K562 (cell line): ENCODE measurements around the gene APC. TPM values are rescaled to one million over a fixed set of nuclear protein-coding genes. Genes with fewer than 3 reads are reported as not detected.

Source experiments
- CBX3 ChIP-seq, 2 experiments: IDR thresholded peaks; 1 replicate in 1 of 2; 2 replicates in 1 of 2; pipeline ENCODE4 v1.6.1; 2012; ENCODE audit warnings: inconsistent platforms in 2 of 2, low read length in 2 of 2, borderline replicate concordance in 1 of 2, control low read depth in 1 of 2
- CHD2 ChIP-seq: IDR thresholded peaks from 2 replicates; pipeline ENCODE4 v1.6.1; 2011; ENCODE audit warnings: low read depth, low read length
- CLOCK ChIP-seq: fragments of 250-450 bp; sonication (Bioruptor Pico); IDR thresholded peaks from 2 replicates; pipeline ENCODE4 v1.4.0; 2020; ENCODE audit warnings: mild to moderate bottlenecking, moderate library complexity, borderline replicate concordance
- ELF1 ChIP-seq: fragments of 200-800 bp; sonication (Bioruptor generic); IDR thresholded peaks from 2 replicates; pipeline ENCODE4 v1.6.1; 2016; ENCODE audit warnings: missing genetic modification characterization, missing compliant biosample characterization
- ERF ChIP-seq: fragments of 450-650 bp; formaldehyde crosslinking; IDR thresholded peaks from 2 replicates; pipeline ENCODE4 v1.4.0; 2020; ENCODE audit warnings: mild to moderate bottlenecking, mixed read lengths
- GTF2F1 ChIP-seq: IDR thresholded peaks from 2 replicates; pipeline ENCODE4 v1.6.1; 2011; ENCODE audit warnings: low read depth, low read length, improper control_type of control experiment
- HBP1 ChIP-seq: fragments of 450-650 bp; formaldehyde crosslinking; IDR thresholded peaks from 2 replicates; pipeline ENCODE4 v1.4.0; 2022; ENCODE audit warnings: missing genetic modification characterization
- MBD2 ChIP-seq: sonication (generic); IDR thresholded peaks from 2 replicates; pipeline ENCODE4 v1.6.1; 2016; ENCODE audit warnings: low read depth, borderline replicate concordance
- MCM2 ChIP-seq: fragments of 450-650 bp; IDR thresholded peaks from 2 replicates; pipeline ENCODE4 v1.6.1; 2017; ENCODE audit warnings: low read depth, mild to moderate bottlenecking
- NCOR1 ChIP-seq: fragments of 450-650 bp; IDR thresholded peaks from 2 replicates; pipeline ENCODE4 v1.6.1; 2016; ENCODE audit warnings: mild to moderate bottlenecking, moderate library complexity
- NR2C1 ChIP-seq, 2 experiments: fragments of 450-650 bp; IDR thresholded peaks; 2 replicates each; pipeline ENCODE4 v1.6.1; 2017; ENCODE audit warnings: mild to moderate bottlenecking in 2 of 2, antibody characterized with exemption in 1 of 2, inconsistent platforms in 1 of 2, missing compliant biosample characterization in 1 of 2, missing genetic modification characterization in 1 of 2
- PHF20 ChIP-seq: fragments of 450-650 bp; IDR thresholded peaks from 2 replicates; pipeline ENCODE4 v1.6.1; 2018; ENCODE audit not compliant: partially characterized antibody
- PHF8 ChIP-seq: fragments of 200-600 bp; sonication (generic); IDR thresholded peaks from 2 replicates; pipeline ENCODE4 v1.6.1; 2012; ENCODE audit warnings: mixed run types, mild to moderate bottlenecking, inconsistent platforms, low read length, moderate library complexity, borderline replicate concordance
- RHOXF2B ChIP-seq: fragments of 250-450 bp; sonication (Bioruptor Pico); conservative IDR thresholded peaks from 2 replicates; pipeline ENCODE4 v1.5.1; 2021
- SRF ChIP-seq, 2 experiments: fragments of 250-450, 450-650 bp in 1 of 2; sonication (Bioruptor Pico) in 1 of 2; sonication (generic) in 1 of 2; formaldehyde crosslinking; IDR thresholded peaks; 2 replicates each; pipeline versions ENCODE4 v1.5.0 to v1.5.1; 2020 to 2022; ENCODE audit warnings: mild to moderate bottlenecking in 1 of 2, missing genetic modification reagents in 1 of 2
- TAF7 ChIP-seq: fragments of 450-650 bp; IDR thresholded peaks from 2 replicates; pipeline ENCODE4 v1.6.1; 2016; ENCODE audit warnings: missing genetic modification characterization, missing compliant biosample characterization
- ZBTB1 ChIP-seq: sonication (generic); formaldehyde crosslinking; IDR thresholded peaks from 2 replicates; pipeline ENCODE4 v1.8.1; 2023; ENCODE audit warnings: missing genetic modification reagents, low read depth, mild to moderate bottlenecking, borderline replicate concordance
- polyA plus RNA-seq, 8 experiments: library from polyadenylated mRNA; depleted of rRNA in 4 of 8; stranded (reverse) in 5 of 8; unstranded in 3 of 8; fragments of >200 nt; fragmentation: Nextera tagmentation in 2 of 8; fragmentation: Illumina TruSeq in 1 of 8; extraction: Ambion mirVana in 2 of 8; extraction: Trizol in 1 of 8; gene quantifications; 2 replicates each; pipeline versions ENCODE4 v1.2.1 to v1.2.3, GENCODE V29; 2011 to 2014; ENCODE audit warnings: inconsistent platforms in 1 of 8, missing spikeins in 1 of 8
- total RNA-seq, 7 experiments: library from RNA; depleted of rRNA in 6 of 7; stranded (reverse); fragments of >200 nt in 6 of 7; fragmentation: Illumina TruSeq in 2 of 7; extraction: Trizol in 2 of 7; gene quantifications; 2 replicates each; pipeline versions ENCODE4 v1.2.1 to v1.2.3, GENCODE V29; 2011 to 2021; ENCODE audit warnings: low replicate concordance in 1 of 7
- TF ChIP-seq, protein P1 (sequence below): fragments of 200-800 bp; sonication (Bioruptor generic); IDR thresholded peaks from 2 replicates; pipeline ENCODE4 v1.6.1; 2017; ENCODE audit warnings: missing genetic modification characterization, missing compliant biosample characterization

The APC gene
- total and polyA plus RNA-seq, 9 of the 15 experiments (the other 6 are each of a cell fraction or from before 2014, with no cell fraction given), result 5.7 to 29.5 (median 15.4) TPM

GRCh38 chr5:112860929-112861637 is 123.4 kb downstream of the APC start, which contains the start of gene SRP19 (continued):
- TF ChIP-seq GTF2F1 (peak; percentile 60; the same call in 1 of the 2 replicates), RHOXF2B (CRISPR knock-in tag) (no peak), NR2C1 (IDR thresholded peaks at IDR 0.05) (0 out of 2 replicates have a peak, but pooled peaks have one; percentile 25), NR2C1 (tag; IDR thresholded peaks at IDR 0.05) (peak; percentile 56; the same call in 1 of the 2 replicates), CLOCK (no peak), PHF20 (peak; percentile 88), CHD2 (peak; percentile 98), MCM2 (no peak), MBD2 (no peak), ERF (CRISPR knock-in tag) (peak; percentile 51; the same call in 1 of the 2 replicates), SRF (CRISPR knock-in tag; IDR thresholded peaks at IDR 0.05) (peak in 1 of 2 experiments; percentile 67; a peak in 1 of 4 replicates), TAF7 (tag) (peak; percentile 80), ELF1 (tag) (peak; percentile 81), PHF8 (peak; percentile 91), NCOR1 (no peak), CBX3 (IDR thresholded peaks at IDR 0.05; ENCODE audit: borderline replicate concordance in 1 of 2, low read length in 2 of 2) (peak in 1 of 2 experiments; percentile 95; a peak in 2 of 3 replicates), HBP1 (no peak), ZBTB1 (CRISPR knock-in tag) (peak; percentile 48; the same call in 1 of the 2 replicates)
- TF ChIP-seq, protein P1, sequence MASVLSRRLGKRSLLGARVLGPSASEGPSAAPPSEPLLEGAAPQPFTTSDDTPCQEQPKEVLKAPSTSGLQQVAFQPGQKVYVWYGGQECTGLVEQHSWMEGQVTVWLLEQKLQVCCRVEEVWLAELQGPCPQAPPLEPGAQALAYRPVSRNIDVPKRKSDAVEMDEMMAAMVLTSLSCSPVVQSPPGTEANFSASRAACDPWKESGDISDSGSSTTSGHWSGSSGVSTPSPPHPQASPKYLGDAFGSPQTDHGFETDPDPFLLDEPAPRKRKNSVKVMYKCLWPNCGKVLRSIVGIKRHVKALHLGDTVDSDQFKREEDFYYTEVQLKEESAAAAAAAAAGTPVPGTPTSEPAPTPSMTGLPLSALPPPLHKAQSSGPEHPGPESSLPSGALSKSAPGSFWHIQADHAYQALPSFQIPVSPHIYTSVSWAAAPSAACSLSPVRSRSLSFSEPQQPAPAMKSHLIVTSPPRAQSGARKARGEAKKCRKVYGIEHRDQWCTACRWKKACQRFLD (CRISPR knock-in tag), result peak; percentile 74; the same call in 1 of the 2 replicates
